ENCODE data around the gene NOTCH1. TPM values are rescaled to one million over a fixed set of nuclear protein-coding genes. Genes with fewer than 3 reads are reported as not detected.

The NOTCH1 gene
- total RNA-seq, 1 donor from 2014 or later = 15.4 TPM

DNA sequence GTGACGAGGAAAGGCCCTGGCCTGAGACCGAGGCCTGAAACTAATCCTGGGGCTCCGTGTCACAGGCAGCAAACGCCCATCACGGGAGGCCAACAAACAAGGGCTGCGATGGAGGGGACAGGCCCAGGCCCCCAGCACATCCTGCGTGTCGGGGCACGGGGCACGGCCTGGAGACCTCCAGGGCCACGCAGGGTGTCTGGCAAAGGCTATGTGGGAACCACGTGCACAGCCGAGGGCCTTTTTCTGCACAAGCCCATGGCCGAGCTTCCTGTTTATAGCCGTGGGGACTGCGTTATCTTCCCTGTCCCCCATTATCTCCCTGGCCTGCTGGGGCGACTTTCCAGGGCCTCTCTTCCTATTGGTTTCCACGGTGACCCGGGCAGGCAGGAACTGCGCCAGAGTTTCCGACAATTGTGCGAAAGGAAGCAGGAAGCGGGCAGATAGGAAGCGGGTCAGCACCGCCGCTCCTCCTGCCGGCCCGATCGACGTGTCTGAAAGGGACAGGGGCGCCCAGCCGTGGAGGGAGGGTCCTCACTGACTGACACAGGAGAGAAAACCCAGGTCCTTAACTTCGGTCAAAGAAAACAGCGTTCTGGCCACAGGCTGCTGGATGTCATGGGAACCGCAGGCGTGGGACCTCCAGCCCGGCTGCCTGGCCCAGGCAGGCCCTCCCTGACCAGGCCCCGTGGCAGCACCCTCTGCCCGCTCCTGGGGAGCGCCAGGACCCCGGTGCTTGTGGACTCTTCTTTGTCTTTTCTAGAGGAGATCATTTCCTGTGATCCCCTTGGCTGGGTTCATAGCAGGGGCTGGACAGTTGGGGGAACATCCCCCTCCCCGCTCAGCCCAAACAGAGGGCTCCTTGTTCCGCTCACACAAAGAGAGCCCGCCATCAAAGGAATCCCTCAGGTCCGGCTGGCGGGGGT is 33.9 kb downstream of the NOTCH1 start:
- ATAC-seq (peak; percentile 69), DNase-seq (peak; percentile 86)
- intact Hi-C loops (cut with micrococcal nuclease) = no loop called here

DNA sequence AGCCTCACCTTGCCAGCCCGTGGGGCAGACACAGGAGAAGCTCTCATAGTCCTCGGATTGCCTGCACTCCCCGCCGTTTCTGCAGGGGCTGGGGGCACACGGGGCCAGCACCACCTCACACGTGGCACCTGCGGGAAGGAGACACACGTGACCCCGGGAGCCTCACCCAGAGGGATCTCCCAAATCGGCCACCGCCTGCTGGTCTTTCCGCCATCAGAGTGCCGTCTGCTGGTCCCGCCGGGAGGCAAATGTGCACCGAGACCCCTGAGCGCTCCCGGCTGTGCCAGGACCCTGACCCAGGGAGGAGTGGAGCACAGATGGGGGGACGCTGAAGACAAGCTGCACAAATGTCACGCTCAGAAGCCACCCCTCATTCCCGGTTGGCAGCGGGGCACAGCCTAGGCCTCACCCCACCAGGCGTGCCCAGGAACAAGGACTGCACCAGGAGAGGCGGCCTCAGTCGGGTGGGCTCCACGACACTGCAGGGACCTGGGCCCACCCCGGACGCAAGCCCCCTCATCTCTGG is 34.6 kb downstream of the NOTCH1 start:
- ATAC-seq (no peak), DNase-seq (no peak)
- intact Hi-C loops (cut with micrococcal nuclease) = no loop called here

DNA sequence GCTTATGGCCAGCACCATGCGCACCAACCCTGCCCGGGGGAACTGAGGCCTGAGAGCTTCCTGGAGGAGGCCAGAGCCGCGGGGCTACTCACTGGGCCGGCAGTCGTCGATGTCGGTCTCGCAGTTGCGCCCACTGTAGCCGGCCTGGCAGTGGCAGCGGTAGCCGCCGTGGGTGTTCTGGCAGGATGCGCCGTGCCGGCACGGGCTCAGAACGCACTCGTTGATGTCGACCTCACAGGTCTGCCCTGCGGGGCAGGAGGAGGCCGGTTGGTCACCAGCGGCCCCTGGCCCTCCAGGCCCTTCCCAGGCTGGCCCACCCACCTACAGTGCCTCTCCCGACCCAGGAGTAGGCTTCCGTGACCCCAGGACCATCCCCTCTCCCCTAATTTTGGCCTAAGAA is 35.3 kb downstream of the NOTCH1 start:
- intact Hi-C loops (cut with micrococcal nuclease) = no loop called here

GRCh38 chr9:136509549-136509948 is 36.3 kb downstream of the NOTCH1 start:
- ATAC-seq (no peak), DNase-seq (no peak)
- intact Hi-C loops (cut with micrococcal nuclease) = no loop called here

More for the DNA sequence above, 35.3 kb downstream of the NOTCH1 start:
- DNase-seq (no peak), ATAC-seq (no peak)

DNA sequence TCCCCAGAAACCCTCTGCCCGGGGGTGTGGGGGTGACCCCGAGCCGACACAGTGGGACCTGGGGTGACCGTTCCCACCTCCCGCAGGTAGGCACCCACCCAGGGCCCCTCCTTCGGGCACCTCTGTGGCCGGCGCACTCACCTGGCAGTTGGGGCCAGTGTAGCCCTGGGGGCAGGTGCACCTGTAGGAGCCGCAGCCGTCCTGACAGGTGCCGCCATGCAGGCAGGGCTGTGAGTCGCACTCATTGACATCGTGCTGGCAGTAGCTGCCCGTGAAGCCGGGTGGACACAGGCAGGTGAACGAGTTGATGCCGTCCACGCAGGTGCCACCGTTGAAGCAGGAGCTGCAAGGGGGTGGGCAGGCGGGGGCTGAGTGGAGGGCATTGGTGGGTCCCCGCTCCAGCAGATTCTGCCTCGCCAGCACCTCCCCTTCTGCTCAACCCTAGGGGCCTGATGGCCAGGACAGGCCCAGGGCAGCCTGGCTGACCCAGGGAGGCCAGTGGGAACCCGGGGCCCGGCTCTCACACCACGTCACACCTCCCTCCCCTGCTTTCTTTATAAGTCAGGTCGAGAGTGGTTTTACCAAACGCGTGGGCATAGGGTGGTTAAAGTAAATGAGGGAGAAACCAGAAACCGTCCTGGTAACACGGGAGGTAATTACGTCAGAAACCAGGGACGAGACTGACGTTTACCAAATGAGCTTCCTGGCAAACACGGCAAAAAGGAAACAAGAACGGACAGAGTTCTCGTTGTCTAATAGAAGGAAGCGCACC is 36.9 kb downstream of the NOTCH1 start:
- ATAC-seq (no peak), DNase-seq (no peak)
- intact Hi-C loops (cut with micrococcal nuclease) = no loop called here

- no peak for ATAC-seq
- DNase-seq = no peak
- intact Hi-C loops (cut with micrococcal nuclease) = no loop called here
Observed at GRCh38 chr9:136507992-136508375, 37.9 kb downstream of the NOTCH1 start.

GRCh38 chr9:136507221-136507991 is 38.4 kb downstream of the NOTCH1 start:
- DNase-seq (no peak), ATAC-seq (no peak)
- intact Hi-C loops (cut with micrococcal nuclease) = no loop called here

- DNase-seq = no peak
- intact Hi-C loops (cut with micrococcal nuclease) = no loop called here
- no peak for ATAC-seq
Observed at GRCh38 chr9:136506425-136506824, 39.4 kb downstream of the NOTCH1 start.

DNA sequence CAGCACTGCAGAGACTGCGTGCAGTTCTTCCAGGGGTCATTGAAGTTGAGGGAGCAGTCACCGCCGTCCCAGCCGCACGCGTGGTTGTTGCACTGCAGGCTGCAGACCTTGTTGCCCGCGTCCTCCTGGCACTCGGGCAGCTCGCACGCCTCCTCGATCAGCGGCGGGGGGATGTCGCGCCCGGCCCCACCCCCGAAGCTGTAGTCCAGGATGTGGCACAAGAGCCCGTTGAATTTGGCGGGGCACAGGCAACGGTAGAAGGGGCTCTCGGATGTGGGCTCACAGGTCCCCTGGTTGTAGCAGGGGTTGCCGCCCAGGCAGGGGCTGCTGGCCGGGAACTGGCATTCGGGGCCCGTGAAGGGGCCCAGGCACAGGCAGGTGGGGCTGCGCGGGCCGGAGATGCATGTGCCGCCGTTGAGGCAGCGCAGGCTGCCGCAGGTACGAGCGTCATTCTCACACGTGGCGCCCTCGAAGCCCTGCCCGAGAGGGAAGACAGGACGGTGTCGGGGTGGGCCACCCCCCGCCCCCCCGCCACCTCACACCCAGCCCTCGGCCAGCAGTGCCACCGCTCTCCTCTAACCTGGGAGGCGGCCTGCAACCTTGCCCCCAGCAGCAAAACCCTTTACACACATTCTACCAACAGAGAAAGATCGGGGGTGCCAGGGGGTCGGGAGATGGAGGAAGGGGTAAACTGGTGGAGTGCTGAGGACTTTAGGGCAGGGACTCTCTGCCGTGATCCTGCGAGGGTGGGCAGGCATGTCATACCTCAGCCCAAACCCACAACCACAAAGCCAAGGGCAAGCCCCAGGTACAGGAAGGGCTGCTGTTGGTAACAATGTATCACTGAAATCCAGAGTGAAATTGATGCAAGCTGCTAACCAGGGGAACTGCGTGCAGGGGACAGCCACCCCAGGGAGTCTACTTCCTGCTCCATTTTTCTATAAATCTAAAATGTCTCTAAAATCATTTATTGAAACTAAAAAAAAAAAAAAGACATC is 40.1 kb downstream of the NOTCH1 start:
- no peak for ATAC-seq
- no peak for DNase-seq
- intact Hi-C loops (cut with micrococcal nuclease) = no loop called here

- intact Hi-C loops (cut with micrococcal nuclease) = no loop called here
Observed at GRCh38 chr9:136504512-136505348, 41.1 kb downstream of the NOTCH1 start.

GRCh38 chr9:136502940-136503550 is 42.8 kb downstream of the NOTCH1 start:
- intact Hi-C loops (cut with micrococcal nuclease) = no loop called here
- no peak for ATAC-seq
- no peak for DNase-seq

More at GRCh38 chr9:136504512-136505348, 41.1 kb downstream of the NOTCH1 start:
- ATAC-seq = no peak
- no peak for DNase-seq

- intact Hi-C loops (cut with micrococcal nuclease) = no loop called here
- DNase-seq (no peak), ATAC-seq (no peak)
Observed at GRCh38 chr9:136502196-136502595, 43.7 kb downstream of the NOTCH1 start.

- intact Hi-C loops (cut with micrococcal nuclease) = no loop called here
- ATAC-seq (no peak), DNase-seq (no peak)
Observed at GRCh38 chr9:136501686-136502085, 44.2 kb downstream of the NOTCH1 start.

- no peak for ATAC-seq
- intact Hi-C loops (cut with micrococcal nuclease) = no loop called here
- no peak for DNase-seq
Observed at GRCh38 chr9:136499935-136500910, 45.6 kb downstream of the NOTCH1 start.

DNA sequence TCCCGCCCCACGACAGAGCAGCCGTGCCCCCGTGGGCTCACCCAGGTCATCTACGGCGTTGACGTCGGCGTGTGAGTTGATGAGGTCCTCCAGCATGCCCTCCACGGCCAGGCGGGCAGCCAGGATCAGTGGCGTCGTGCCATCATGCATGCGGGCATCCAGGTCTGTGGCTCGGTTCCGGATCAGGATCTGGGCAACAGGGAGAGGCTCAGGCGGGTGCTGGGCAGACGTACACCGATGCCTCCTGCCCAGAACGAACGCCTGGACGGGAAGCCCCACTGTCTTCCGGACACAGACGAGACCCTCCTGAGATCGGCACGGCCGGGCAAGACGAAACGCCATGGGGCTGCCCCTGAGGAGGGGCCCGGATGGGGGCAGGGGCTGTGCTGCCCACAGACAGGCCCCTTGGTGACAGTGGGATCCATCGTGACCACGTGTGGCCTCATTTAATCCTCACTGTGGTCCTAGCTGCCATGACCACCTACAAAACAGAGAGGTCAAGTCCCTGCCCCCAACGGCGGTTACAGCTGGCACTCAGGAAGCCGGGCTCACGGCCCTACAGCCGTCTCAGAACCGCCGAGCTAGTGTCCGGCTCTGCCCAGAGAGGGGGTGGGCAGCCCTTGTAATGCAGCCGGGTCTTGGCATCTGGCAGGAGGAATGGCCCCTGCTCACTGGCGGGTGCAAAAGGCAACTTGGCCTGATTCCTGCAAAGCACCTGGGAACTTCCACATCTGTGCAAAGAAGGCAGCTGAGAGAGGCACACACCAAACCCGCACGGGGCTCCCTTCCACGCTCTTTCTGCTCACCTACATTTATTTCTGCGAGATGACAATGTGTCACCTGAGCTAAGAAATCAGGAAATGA is 46.5 kb downstream of the NOTCH1 start:
- ATAC-seq = no peak
- no peak for DNase-seq
- intact Hi-C loops (cut with micrococcal nuclease) = no loop called here
